HUDEP-2 (cell line): ENCODE results near the gene FBN2.
"Not testable (repeated sequence)": the region's sequence is repeated elsewhere in the genome, so short reads cannot be mapped to it uniquely, and the experiment has no call there.

Source experiments
- DNase-seq, 76 experiments: peaks; one replicate each; lab custom pipeline; 2025; ENCODE audit not compliant: unreplicated experiment in 76 of 76; lab: John Stamatoyannopoulos, UW

FBN2 gene

GRCh38 chr5:128432913-128433440, 105.1 kb downstream of the FBN2 start:
- no peak for DNase-seq

GRCh38 chr5:128427921-128428320, 110.1 kb downstream of the FBN2 start:
- DNase-seq: no peak

GRCh38 chr5:128426090-128426534, 111.9 kb downstream of the FBN2 start:
- no peak for DNase-seq

GRCh38 chr5:128424646-128425045, 113.4 kb downstream of the FBN2 start:
- no peak for DNase-seq

GRCh38 chr5:128422612-128423011, 115.4 kb downstream of the FBN2 start:
- no peak for DNase-seq

GRCh38 chr5:128414469-128414868, 123.6 kb downstream of the FBN2 start:
- no peak for DNase-seq

- no peak for DNase-seq
Observed at GRCh38 chr5:128413356-128413755, 124.7 kb downstream of the FBN2 start.

GRCh38 chr5:128412145-128412930, 125.7 kb downstream of the FBN2 start:
- no peak for DNase-seq

GRCh38 chr5:128409166-128409800, 128.8 kb downstream of the FBN2 start:
- no peak for DNase-seq

GRCh38 chr5:128408622-128409021, 129.4 kb downstream of the FBN2 start:
- DNase-seq: no peak

- no peak for DNase-seq
Observed at GRCh38 chr5:128407944-128408343, 130.1 kb downstream of the FBN2 start.

GRCh38 chr5:128406803-128407202, 131.2 kb downstream of the FBN2 start:
- no peak for DNase-seq

GRCh38 chr5:128405159-128405558, 132.9 kb downstream of the FBN2 start:
- no peak for DNase-seq

GRCh38 chr5:128403333-128403732, 134.7 kb downstream of the FBN2 start:
- no peak for DNase-seq

GRCh38 chr5:128402506-128402905, 135.5 kb downstream of the FBN2 start:
- DNase-seq: no peak

GRCh38 chr5:128400766-128401165, 137.3 kb downstream of the FBN2 start:
- DNase-seq: not testable (repeated sequence)

- no peak for DNase-seq
Observed at GRCh38 chr5:128399111-128399510, 138.9 kb downstream of the FBN2 start.

- DNase-seq: no peak
Observed at GRCh38 chr5:128397876-128398275, 140.2 kb downstream of the FBN2 start.

- DNase-seq: no peak
Observed at GRCh38 chr5:128395073-128395472, 143.0 kb downstream of the FBN2 start.

- DNase-seq: no peak
Observed at GRCh38 chr5:128384068-128384467, 154.0 kb downstream of the FBN2 start.

GRCh38 chr5:128380337-128380736, 157.7 kb downstream of the FBN2 start:
- no peak for DNase-seq

GRCh38 chr5:128378632-128379031, 159.4 kb downstream of the FBN2 start:
- DNase-seq: no peak
